HCT116 (cell line): Measurements from ENCODE around the gene LRRTM4. TPM values are rescaled to one million over a fixed set of nuclear protein-coding genes. Genes with fewer than 3 reads are reported as not detected.
"Not testable (repeated sequence)": the region's sequence is repeated elsewhere in the genome, so short reads cannot be mapped to it uniquely, and the experiment has no call there.

Experiments
- ATAC-seq: fragments of 200-7000 bp; cut with Tn5 transposase; 2 replicates; pipeline ENCODE4 v1.9.1; 2020; ENCODE audit warnings: mild to moderate bottlenecking, moderate library complexity
- BruUV-seq: library from RNA; stranded (reverse); fragments of 400-500 nt; replicated peaks from 2 replicates; lab custom pipeline; 2021; lab: Mats Ljungman, UMichigan
- CTCF ChIA-PET: fragments of 300-600 bp; sonication (Branson Sonifier 250); formaldehyde crosslinking; loops from one replicate; lab custom pipeline; 2021; ENCODE audit warnings: antibody characterized with exemption; lab: Charles Lee
- POLR2A ChIA-PET: fragments of 300-600, 350-600 bp; sonication (Branson Sonifier 250); formaldehyde crosslinking; loops from one replicate; lab custom pipeline; 2021; ENCODE audit warnings: antibody characterized with exemption; lab: Charles Lee
- RAD21 ChIA-PET, 2 experiments: fragments of 300-600 bp; sonication (Branson Sonifier 250); formaldehyde crosslinking; loops; one replicate each; lab custom pipeline; 2023; ENCODE audit warnings: low total read pairs in 2 of 2; ENCODE audit not compliant: uncharacterized antibody in 2 of 2, unreplicated experiment in 2 of 2, low non-redundant PET in 1 of 2; lab: Charles Lee
- DNase-seq: peaks from one replicate; pipeline ENCODE4 v3.0.0-alpha.2; 2010; ENCODE audit warnings: low read depth, low spot score
- H2AFZ ChIP-seq: fragments of 200-600 bp; shearing (Covaris generic), sonication (generic); 2 replicates; pipeline ENCODE4 v1.6.1; 2017; ENCODE audit warnings: low read depth, mixed run types, mixed read lengths, antibody characterized with exemption, low read length; ENCODE audit not compliant: poor library complexity, severe bottlenecking
- H3K27ac ChIP-seq: 2 replicates; pipeline ENCODE4 v1.5.1; 2012; ENCODE audit warnings: low read depth, low read length
- H3K27me3 ChIP-seq: fragments of 200-600 bp; sonication (generic); 2 replicates; pipeline ENCODE4 v1.6.1; 2016; ENCODE audit warnings: mixed run types, low read length, mixed read lengths; ENCODE audit not compliant: insufficient read depth
- H3K36me3 ChIP-seq, 2 experiments: fragments of 200-500 bp in 1 of 2; fragments of 200-600 bp in 1 of 2; sonication (Bioruptor generic) in 1 of 2; sonication (generic) in 1 of 2; 2 replicates each; pipeline versions ENCODE4 v1.5.1 to v1.6.1; 2014 to 2016; ENCODE audit warnings: low read length in 2 of 2, inconsistent platforms in 1 of 2, mixed read lengths in 1 of 2, mixed run types in 1 of 2; ENCODE audit not compliant: insufficient read depth in 2 of 2, control insufficient read depth in 1 of 2
- H3K4me1 ChIP-seq, 2 experiments: fragments of 200-600 bp in 1 of 2; sonication (generic) in 1 of 2; 2 replicates each; pipeline versions ENCODE4 v1.5.1 to v1.6.1; 2012 to 2017; ENCODE audit warnings: low read length in 2 of 2, inconsistent platforms in 1 of 2, mild to moderate bottlenecking in 1 of 2, mixed read lengths in 1 of 2, mixed run types in 1 of 2, moderate library complexity in 1 of 2; ENCODE audit not compliant: insufficient read depth in 2 of 2, control insufficient read depth in 1 of 2
- H3K4me2 ChIP-seq: fragments of 200-600 bp; sonication (generic); 2 replicates; pipeline ENCODE4 v1.6.1; 2017; ENCODE audit warnings: mixed run types, low read length, mixed read lengths
- H3K4me3 ChIP-seq, 2 experiments: fragments of 200-600 bp in 1 of 2; sonication (generic) in 1 of 2; replicated peaks in 1 of 2; 2 replicates each; pipeline ENCODE4 v1.5.1; 2011 to 2016; ENCODE audit warnings: low read length in 2 of 2, control low read depth in 1 of 2, low read depth in 1 of 2, mild to moderate bottlenecking in 1 of 2, mixed read lengths in 1 of 2, mixed run types in 1 of 2
- H3K79me2 ChIP-seq: fragments of 200-600 bp; sonication (generic); 2 replicates; pipeline ENCODE4 v1.6.1; 2017; ENCODE audit warnings: mild to moderate bottlenecking, mixed run types, low read length, moderate library complexity, mixed read lengths; ENCODE audit not compliant: insufficient read depth
- H3K9ac ChIP-seq: fragments of 200-600 bp; sonication (generic); 2 replicates; pipeline ENCODE4 v1.6.1; 2016; ENCODE audit warnings: low read length, mixed read lengths
- H3K9me2 ChIP-seq: fragments of 200-600 bp; sonication (generic), shearing (Covaris generic); 2 replicates; pipeline ENCODE4 v1.6.1; 2017; ENCODE audit warnings: mixed run types, mild to moderate bottlenecking, moderate library complexity; ENCODE audit not compliant: insufficient read depth
- H3K9me3 ChIP-seq, 2 experiments: fragments of 200-500 bp in 1 of 2; fragments of 200-600 bp in 1 of 2; sonication (Bioruptor generic) in 1 of 2; sonication (generic) in 1 of 2; 2 replicates each; pipeline ENCODE4 v1.6.1; 2014 to 2017; ENCODE audit warnings: low read length in 2 of 2, mixed read lengths in 2 of 2, inconsistent platforms in 1 of 2, low read depth in 1 of 2, mild to moderate bottlenecking in 1 of 2, mixed run types in 1 of 2, moderate library complexity in 1 of 2; ENCODE audit not compliant: control insufficient read depth in 1 of 2, insufficient read depth in 1 of 2
- H4K20me1 ChIP-seq: fragments of 200-600 bp; sonication (generic), shearing (Covaris generic); 2 replicates; pipeline ENCODE4 v1.6.1; 2017; ENCODE audit warnings: mixed run types, mild to moderate bottlenecking, moderate library complexity; ENCODE audit not compliant: insufficient read depth
- EZH2phosphoT487 ChIP-seq: fragments of 200-600 bp; IDR thresholded peaks from 2 replicates; pipeline ENCODE4 v1.6.1; 2018; ENCODE audit warnings: antibody characterized with exemption, borderline replicate concordance
- POLR2A ChIP-seq: IDR thresholded peaks from 2 replicates; pipeline ENCODE4 v1.7.0; 2011; ENCODE audit warnings: borderline replicate concordance; ENCODE audit not compliant: insufficient read depth, insufficient read length; ENCODE audit errors: extremely low read depth
- POLR2AphosphoS5 ChIP-seq: IDR thresholded peaks from 2 replicates; pipeline ENCODE4 v1.6.1; 2011; ENCODE audit warnings: mild to moderate bottlenecking, low read depth, low read length, moderate library complexity
- RAD21 ChIP-seq: IDR thresholded peaks from 2 replicates; pipeline ENCODE4 v1.6.1; 2012; ENCODE audit warnings: low read depth, mild to moderate bottlenecking
- SP1 ChIP-seq: IDR thresholded peaks from 2 replicates; pipeline ENCODE4 v1.6.1; 2012; ENCODE audit warnings: low read depth
- TCF7L2 ChIP-seq: IDR thresholded peaks from 2 replicates; pipeline ENCODE4 v1.7.0; 2011; ENCODE audit warnings: borderline replicate concordance, inconsistent platforms; ENCODE audit not compliant: insufficient read depth, insufficient read length; ENCODE audit errors: extremely low read depth
- YY1 ChIP-seq: IDR thresholded peaks from 2 replicates; pipeline ENCODE4 v1.6.1; 2011; ENCODE audit warnings: low read length, low read depth, moderate library complexity, mild to moderate bottlenecking; ENCODE audit not compliant: insufficient replicate concordance; ENCODE audit errors: extremely low read depth
- ZFX ChIP-seq: fragments of 450-650 bp; IDR thresholded peaks from 2 replicates; pipeline ENCODE4 v1.6.1; 2017
- intact Hi-C: fragments of 100-400 bp; cut with micrococcal nuclease; formaldehyde crosslinking; loops from 2 replicates; pipeline ENCODE4 v1.10.0; 2022
- total RNA-seq: library from RNA; stranded (reverse); gene quantifications from one replicate; pipeline ENCODE4 v1.2.1, GENCODE V29; 2021; ENCODE audit not compliant: unreplicated experiment
- TF ChIP-seq, protein P1 (sequence below): IDR thresholded peaks from 2 replicates; pipeline ENCODE4 v1.6.1; 2011; ENCODE audit warnings: mild to moderate bottlenecking, low read length, moderate library complexity; ENCODE audit not compliant: insufficient replicate concordance; ENCODE audit errors: extremely low read depth
- TF ChIP-seq, protein P2 (sequence below), 3 experiments: fragments of 200-600 bp in 1 of 3; sonication (generic) in 1 of 3; IDR thresholded peaks in 2 of 3; conservative IDR thresholded peaks in 1 of 3; 2 replicates each; pipeline ENCODE4 v1.5.1; 2012 to 2017; ENCODE audit warnings: low read depth in 2 of 3, low read length in 2 of 3, antibody characterized with exemption in 1 of 3, borderline replicate concordance in 1 of 3, control low read depth in 1 of 3, mild to moderate bottlenecking in 1 of 3, mixed read lengths in 1 of 3, mixed run types in 1 of 3, moderate library complexity in 1 of 3; ENCODE audit not compliant: insufficient read depth in 1 of 3
- TF ChIP-seq, protein P3 (sequence below): IDR thresholded peaks from 2 replicates; pipeline ENCODE4 v1.6.1; 2012

The LRRTM4 gene
- total RNA-seq, 1 experiment from 2014 or later, result 0.25 TPM

DNA sequence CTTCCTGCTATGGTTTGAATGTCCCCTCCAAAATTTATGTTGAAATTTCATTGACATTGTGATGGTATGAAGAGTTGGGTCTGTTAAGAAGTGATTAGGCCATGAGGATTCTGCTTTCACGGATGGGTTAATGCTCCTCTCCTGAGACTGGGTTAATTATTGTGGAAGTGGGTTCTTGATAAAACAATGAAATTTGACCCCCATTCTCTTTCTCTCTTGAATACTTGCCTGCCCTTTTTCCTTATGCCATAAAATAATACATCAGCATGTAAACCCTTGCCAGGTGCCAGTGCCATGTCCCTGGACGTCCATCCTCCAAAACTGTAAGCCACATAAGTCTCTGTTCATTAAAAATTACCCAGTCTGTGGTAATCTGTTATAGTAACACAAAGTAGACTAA, 352.8 kb downstream of the LRRTM4 start:
- Histone ChIP-seq H3K4me3 (no peak overlapping the region), H3K36me3 (no peaks in the 10 kb centered on the region), H4K20me1 (no peaks in the 10 kb centered on the region), H3K27ac (no peak overlapping the region), H3K4me1 (no peaks in the 10 kb centered on the region), H3K27me3 (no peaks in the 10 kb centered on the region), H3K9me2 (no peaks in the 10 kb centered on the region), H3K79me2 (no peaks in the 10 kb centered on the region), H3K9ac (no peak overlapping the region), H3K4me2 (no peak overlapping the region), H2AFZ (no peak overlapping the region), H3K9me3 (peaks cover 5 to 6% of the 10 kb centered on the region in 2 experiments; a peak in 2 of 4 replicates)
- DNase-seq (no peak), ATAC-seq (no peak)
- intact Hi-C loops, result no loop called here
- BruUV-seq, result no TSS peak
- TF ChIP-seq YY1, result no peak
- TF ChIP-seq SP1, result no peak
- TF ChIP-seq, protein P1, sequence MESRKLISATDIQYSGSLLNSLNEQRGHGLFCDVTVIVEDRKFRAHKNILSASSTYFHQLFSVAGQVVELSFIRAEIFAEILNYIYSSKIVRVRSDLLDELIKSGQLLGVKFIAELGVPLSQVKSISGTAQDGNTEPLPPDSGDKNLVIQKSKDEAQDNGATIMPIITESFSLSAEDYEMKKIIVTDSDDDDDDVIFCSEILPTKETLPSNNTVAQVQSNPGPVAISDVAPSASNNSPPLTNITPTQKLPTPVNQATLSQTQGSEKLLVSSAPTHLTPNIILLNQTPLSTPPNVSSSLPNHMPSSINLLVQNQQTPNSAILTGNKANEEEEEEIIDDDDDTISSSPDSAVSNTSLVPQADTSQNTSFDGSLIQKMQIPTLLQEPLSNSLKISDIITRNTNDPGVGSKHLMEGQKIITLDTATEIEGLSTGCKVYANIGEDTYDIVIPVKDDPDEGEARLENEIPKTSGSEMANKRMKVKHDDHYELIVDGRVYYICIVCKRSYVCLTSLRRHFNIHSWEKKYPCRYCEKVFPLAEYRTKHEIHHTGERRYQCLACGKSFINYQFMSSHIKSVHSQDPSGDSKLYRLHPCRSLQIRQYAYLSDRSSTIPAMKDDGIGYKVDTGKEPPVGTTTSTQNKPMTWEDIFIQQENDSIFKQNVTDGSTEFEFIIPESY, result no peak
- no peak for TF ChIP-seq POLR2A
- TF ChIP-seq RAD21, result no peak
- no peak for TF ChIP-seq TCF7L2
- TF ChIP-seq, protein P2, sequence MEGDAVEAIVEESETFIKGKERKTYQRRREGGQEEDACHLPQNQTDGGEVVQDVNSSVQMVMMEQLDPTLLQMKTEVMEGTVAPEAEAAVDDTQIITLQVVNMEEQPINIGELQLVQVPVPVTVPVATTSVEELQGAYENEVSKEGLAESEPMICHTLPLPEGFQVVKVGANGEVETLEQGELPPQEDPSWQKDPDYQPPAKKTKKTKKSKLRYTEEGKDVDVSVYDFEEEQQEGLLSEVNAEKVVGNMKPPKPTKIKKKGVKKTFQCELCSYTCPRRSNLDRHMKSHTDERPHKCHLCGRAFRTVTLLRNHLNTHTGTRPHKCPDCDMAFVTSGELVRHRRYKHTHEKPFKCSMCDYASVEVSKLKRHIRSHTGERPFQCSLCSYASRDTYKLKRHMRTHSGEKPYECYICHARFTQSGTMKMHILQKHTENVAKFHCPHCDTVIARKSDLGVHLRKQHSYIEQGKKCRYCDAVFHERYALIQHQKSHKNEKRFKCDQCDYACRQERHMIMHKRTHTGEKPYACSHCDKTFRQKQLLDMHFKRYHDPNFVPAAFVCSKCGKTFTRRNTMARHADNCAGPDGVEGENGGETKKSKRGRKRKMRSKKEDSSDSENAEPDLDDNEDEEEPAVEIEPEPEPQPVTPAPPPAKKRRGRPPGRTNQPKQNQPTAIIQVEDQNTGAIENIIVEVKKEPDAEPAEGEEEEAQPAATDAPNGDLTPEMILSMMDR (IDR thresholded peaks at IDR 0.05 in 2 of 3, conservative IDR thresholded peaks at IDR 0.05 in 1 of 3; ENCODE audit: borderline replicate concordance in 1 of 3, insufficient read depth in 1 of 3, low read depth in 2 of 3, low read length in 2 of 3), result no peak
- no peak for TF ChIP-seq POLR2AphosphoS5
- no peak for TF ChIP-seq ZFX
- TF ChIP-seq EZH2phosphoT487, result no peak
- TF ChIP-seq, protein P3, sequence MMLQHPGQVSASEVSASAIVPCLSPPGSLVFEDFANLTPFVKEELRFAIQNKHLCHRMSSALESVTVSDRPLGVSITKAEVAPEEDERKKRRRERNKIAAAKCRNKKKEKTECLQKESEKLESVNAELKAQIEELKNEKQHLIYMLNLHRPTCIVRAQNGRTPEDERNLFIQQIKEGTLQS, result no peak
- ChIA-PET CTCF (no interaction called here), POLR2A (no interaction called here), RAD21 (no interaction called here)

DNA sequence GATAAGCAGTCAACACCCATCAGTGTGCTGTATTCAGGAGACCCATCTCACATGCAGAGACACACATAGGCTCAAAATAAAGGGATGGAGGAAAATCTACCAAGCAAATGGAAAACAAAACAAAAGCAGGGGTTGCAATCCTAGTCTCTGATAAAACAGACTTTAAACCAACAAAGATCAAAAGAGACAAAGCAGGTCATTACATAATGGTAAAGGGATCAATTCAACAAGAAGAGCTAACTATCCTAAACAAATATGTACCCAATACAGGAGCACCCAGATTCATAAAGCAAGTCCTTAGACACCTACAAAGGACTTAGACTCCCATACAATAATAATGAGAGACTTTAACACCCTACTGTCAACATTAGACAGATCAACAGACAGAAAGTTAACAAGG, 358.2 kb downstream of the LRRTM4 start:
- H3K9me3 ChIP-seq, intact Hi-C loops, H3K27ac ChIP-seq, H3K4me2 ChIP-seq, H3K27me3 ChIP-seq, POLR2A ChIA-PET, ATAC-seq, H2AFZ ChIP-seq, H4K20me1 ChIP-seq, RAD21 ChIA-PET, DNase-seq, H3K9me2 ChIP-seq, H3K9ac ChIP-seq, H3K79me2 ChIP-seq, H3K4me3 ChIP-seq, CTCF ChIA-PET, BruUV-seq, H3K4me1 ChIP-seq, H3K36me3 ChIP-seq: not testable (repeated sequence)
